A673 (cell line): ENCODE measurements around the gene FASTKD2. TPM values are rescaled to one million over a fixed set of nuclear protein-coding genes. Genes with fewer than 3 reads are reported as not detected.
A peak's percentile ranks its signal among the peaks of the same experiment; 100 is the strongest.

Experiments used
- BruUV-seq: library from RNA; stranded (reverse); fragments of 400-500 nt; replicated peaks from 2 replicates; lab custom pipeline; 2021; lab: Mats Ljungman, UMichigan
- CTCF ChIA-PET: fragments of 300-600 bp; sonication (Branson Sonifier 250); formaldehyde crosslinking; loops from one replicate; lab custom pipeline; 2022; ENCODE audit warnings: antibody characterized with exemption; lab: Charles Lee
- POLR2A ChIA-PET: fragments of 300-600 bp; sonication (Branson Sonifier 250); formaldehyde crosslinking; loops from one replicate; lab custom pipeline; 2022; ENCODE audit warnings: antibody characterized with exemption; ENCODE audit not compliant: low non-redundant PET; lab: Charles Lee
- DNase-seq: peaks from one replicate; pipeline ENCODE4 v3.0.0-alpha.2; 2015; ENCODE audit warnings: low spot score
- H3K27ac ChIP-seq: fragments of 200-600 bp; sonication (generic); 2 replicates; pipeline ENCODE4 v1.5.1; 2016; ENCODE audit warnings: mixed run types, low read depth, mild to moderate bottlenecking, mixed read lengths, antibody characterized with exemption, low read length; ENCODE audit not compliant: poor library complexity, severe bottlenecking
- H3K27me3 ChIP-seq: fragments of 200-600 bp; sonication (generic); replicated peaks from 2 replicates; pipeline ENCODE4 v1.6.1; 2017; ENCODE audit warnings: mixed run types, low read depth, mild to moderate bottlenecking, mixed read lengths, antibody characterized with exemption, low read length; ENCODE audit not compliant: insufficient read depth, poor library complexity
- H3K36me3 ChIP-seq: fragments of 200-600 bp; sonication (generic); 2 replicates; pipeline ENCODE4 v1.6.1; 2016; ENCODE audit warnings: mixed run types, mild to moderate bottlenecking, mixed read lengths, antibody characterized with exemption, low read length; ENCODE audit not compliant: insufficient read depth, poor library complexity, severe bottlenecking
- H3K4me1 ChIP-seq: fragments of 200-600 bp; sonication (generic); 2 replicates; pipeline ENCODE4 v1.6.1; 2017; ENCODE audit warnings: mixed run types, mild to moderate bottlenecking, mixed read lengths, antibody characterized with exemption, low read length; ENCODE audit not compliant: insufficient read depth, poor library complexity, severe bottlenecking
- H3K4me3 ChIP-seq: fragments of 200-600 bp; sonication (generic); 2 replicates; pipeline ENCODE4 v1.5.1; 2016; ENCODE audit warnings: low read depth, mixed run types, mild to moderate bottlenecking, mixed read lengths, low read length; ENCODE audit not compliant: poor library complexity, severe bottlenecking
- H3K9me3 ChIP-seq: fragments of 200-600 bp; sonication (generic); 2 replicates; pipeline ENCODE4 v1.6.1; 2016; ENCODE audit warnings: mixed run types, low read depth, mild to moderate bottlenecking, mixed read lengths, antibody characterized with exemption, low read length; ENCODE audit not compliant: poor library complexity, severe bottlenecking
- EZH2 ChIP-seq: fragments of 200-600 bp; sonication (generic); IDR thresholded peaks from 2 replicates; pipeline ENCODE4 v1.6.1; 2017; ENCODE audit warnings: borderline replicate concordance, low read depth, mild to moderate bottlenecking, mixed read lengths, antibody characterized with exemption, low read length; ENCODE audit not compliant: poor library complexity, severe bottlenecking
- intact Hi-C: fragments of 100-400 bp; cut with micrococcal nuclease; formaldehyde crosslinking; loops from one replicate; pipeline ENCODE4 v1.10.0; 2022; ENCODE audit not compliant: unreplicated experiment
- total RNA-seq: library from RNA; stranded (reverse); gene quantifications from 2 replicates; pipeline ENCODE4 v1.2.3, GENCODE V29; 2021
- TF ChIP-seq, protein P1 (sequence below): fragments of 300-800, 200-600 bp; sonication (generic); conservative IDR thresholded peaks from 2 replicates; pipeline ENCODE4 v1.5.1; 2017; ENCODE audit warnings: low read depth, mild to moderate bottlenecking, antibody characterized with exemption, low read length, moderate library complexity, mixed read lengths

Gene FASTKD2
- total RNA-seq, 1 experiment from 2014 or later, result 35.4 TPM

DNA sequence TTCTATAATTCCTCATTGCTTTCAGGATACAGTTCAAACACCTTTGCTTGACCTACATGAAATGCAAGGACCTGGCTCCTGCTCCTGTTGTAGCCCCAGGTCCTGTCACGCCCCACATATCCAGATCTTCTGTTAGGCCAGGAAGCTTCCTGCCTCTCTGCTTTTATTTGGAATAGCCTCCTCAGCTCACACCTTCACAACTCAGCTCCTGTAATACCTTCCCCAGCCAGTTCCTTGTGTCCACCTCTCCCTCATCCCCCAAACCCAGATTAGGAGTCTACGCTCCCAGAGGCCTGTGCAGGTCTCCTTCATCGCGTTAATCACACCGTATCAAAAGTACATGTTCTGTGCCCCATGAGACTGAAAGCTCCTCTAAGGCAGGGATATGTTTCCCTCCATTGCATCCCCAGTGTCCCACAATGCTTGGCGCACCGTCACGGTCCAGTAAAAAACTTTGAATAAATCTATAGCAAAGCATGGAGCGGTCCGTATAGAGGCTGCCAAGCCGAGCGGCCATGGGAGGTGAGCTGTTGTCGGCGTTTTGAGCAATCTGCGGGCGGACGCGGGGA lies 649 bp upstream of the FASTKD2 start:
- TF ChIP-seq, protein P1, sequence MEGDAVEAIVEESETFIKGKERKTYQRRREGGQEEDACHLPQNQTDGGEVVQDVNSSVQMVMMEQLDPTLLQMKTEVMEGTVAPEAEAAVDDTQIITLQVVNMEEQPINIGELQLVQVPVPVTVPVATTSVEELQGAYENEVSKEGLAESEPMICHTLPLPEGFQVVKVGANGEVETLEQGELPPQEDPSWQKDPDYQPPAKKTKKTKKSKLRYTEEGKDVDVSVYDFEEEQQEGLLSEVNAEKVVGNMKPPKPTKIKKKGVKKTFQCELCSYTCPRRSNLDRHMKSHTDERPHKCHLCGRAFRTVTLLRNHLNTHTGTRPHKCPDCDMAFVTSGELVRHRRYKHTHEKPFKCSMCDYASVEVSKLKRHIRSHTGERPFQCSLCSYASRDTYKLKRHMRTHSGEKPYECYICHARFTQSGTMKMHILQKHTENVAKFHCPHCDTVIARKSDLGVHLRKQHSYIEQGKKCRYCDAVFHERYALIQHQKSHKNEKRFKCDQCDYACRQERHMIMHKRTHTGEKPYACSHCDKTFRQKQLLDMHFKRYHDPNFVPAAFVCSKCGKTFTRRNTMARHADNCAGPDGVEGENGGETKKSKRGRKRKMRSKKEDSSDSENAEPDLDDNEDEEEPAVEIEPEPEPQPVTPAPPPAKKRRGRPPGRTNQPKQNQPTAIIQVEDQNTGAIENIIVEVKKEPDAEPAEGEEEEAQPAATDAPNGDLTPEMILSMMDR, result no peak
- TF ChIP-seq EZH2, result no peak
- intact Hi-C loops, result no loop called here
- CTCF ChIA-PET, result no interaction called here
- DNase-seq, result no peak
- POLR2A ChIA-PET, result no interaction called here
- peak overlapping the region; percentile 98 for H3K4me3 ChIP-seq
- peaks cover 15% of the 10 kb centered on the region for H3K27me3 ChIP-seq
- BruUV-seq, result no TSS peak
- peaks cover 12% of the 10 kb centered on the region for H3K36me3 ChIP-seq
- H3K9me3 ChIP-seq, result no peaks in the 10 kb centered on the region
- H3K27ac ChIP-seq, result peak overlapping the region; percentile 88
- peaks cover 3% of the 10 kb centered on the region for H3K4me1 ChIP-seq

DNA sequence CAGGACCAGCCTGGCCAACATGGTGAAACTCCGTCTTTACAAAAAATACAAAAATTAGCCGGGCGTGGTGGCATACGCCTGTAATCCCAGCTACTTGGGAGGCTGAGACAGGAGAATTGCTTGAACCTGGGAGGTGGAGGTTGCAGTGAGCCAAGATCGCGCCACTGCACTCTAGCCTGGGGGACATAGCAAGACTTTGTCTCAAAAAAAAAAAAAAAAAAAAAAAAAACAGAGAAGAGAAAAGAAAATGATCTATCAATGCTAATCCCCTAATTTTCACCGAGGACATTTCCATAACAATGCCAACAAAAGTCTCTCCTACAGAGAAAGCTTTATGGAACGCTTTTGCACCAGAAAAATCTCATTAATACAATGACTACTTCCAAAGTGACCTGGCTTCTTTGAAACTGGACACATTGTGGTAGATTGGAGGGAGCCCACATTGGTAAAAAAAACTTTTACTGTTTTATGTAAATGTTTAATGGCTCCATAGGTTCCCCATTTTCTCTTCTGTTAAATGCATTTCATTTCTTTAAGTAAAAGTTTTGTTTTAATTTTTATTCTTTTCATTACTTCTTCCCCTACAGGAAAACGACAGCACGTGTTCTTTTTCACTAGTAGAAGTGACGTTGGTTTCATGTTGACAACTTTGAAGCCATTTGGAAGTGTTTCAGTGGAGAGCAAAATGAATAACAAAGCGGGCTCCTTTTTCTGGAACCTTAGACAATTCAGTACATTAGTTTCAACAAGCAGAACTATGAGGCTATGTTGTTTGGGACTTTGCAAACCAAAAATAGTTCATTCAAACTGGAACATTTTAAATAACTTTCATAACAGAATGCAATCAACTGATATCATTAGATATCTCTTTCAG lies 888 bp downstream of the FASTKD2 start:
- peak; percentile 6 for DNase-seq
- intact Hi-C loops, result no loop called here
- CTCF ChIA-PET, result interaction anchor here (0.7 kb wide), 1 partner anchor 218 kb away, joined by 11 read pairs; no protein-coding TSS in a partner anchor
- POLR2A ChIA-PET, result interaction anchor here (0.7 kb wide), 1 partner anchor 101 kb away, joined by 18 read pairs; no protein-coding TSS in a partner anchor
- H3K4me1 ChIP-seq, result peaks cover 3% of the 10 kb centered on the region
- peak overlapping the region; percentile 88 for H3K27ac ChIP-seq
- H3K27me3 ChIP-seq, result peaks cover 3% of the 10 kb centered on the region
- peak overlapping the region; percentile 98 for H3K4me3 ChIP-seq
- TF ChIP-seq EZH2, result no peak
- TF ChIP-seq, protein P1, result no peak
- BruUV-seq, result no TSS peak
- peaks cover 17% of the 10 kb centered on the region for H3K36me3 ChIP-seq
- H3K9me3 ChIP-seq, result no peaks in the 10 kb centered on the region

DNA sequence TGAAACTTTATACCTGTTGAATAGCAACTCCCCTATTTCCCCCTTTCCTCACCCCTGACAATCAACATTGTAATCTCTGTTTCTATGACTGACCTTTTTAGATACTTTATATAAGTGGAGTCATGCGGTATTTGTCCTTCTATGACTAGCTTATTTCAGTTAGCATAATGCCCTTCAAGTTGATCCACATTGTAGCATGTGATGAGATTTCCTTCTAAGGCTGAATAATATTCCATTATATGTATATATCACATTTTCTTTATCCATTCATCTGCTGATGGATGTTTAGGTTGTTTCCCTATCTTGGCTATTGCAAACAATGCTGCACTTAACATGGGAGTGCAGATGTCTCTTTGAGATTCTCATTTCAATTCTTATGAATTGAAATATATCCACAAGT lies 9.5 kb downstream of the FASTKD2 start:
- Histone ChIP-seq H3K36me3 (peaks cover 72% of the 10 kb centered on the region), H3K4me1 (no peaks in the 10 kb centered on the region), H3K27me3 (no peaks in the 10 kb centered on the region), H3K4me3 (no peak overlapping the region), H3K27ac (no peak overlapping the region), H3K9me3 (peaks cover 9% of the 10 kb centered on the region)
- DNase-seq, result no peak
- no TSS peak for BruUV-seq
- CTCF ChIA-PET, result no interaction called here
- no peak for TF ChIP-seq EZH2
- TF ChIP-seq, protein P1, result no peak
- intact Hi-C loops, result no loop called here
- POLR2A ChIA-PET, result no interaction called here
